NCI-H345 (cell line): ENCODE measurements around the gene CFAP20DC.
A peak's percentile ranks its signal among the peaks of the same experiment; 100 is the strongest.
"Not testable (repeated sequence)": the region's sequence is repeated elsewhere in the genome, so short reads cannot be mapped to it uniquely, and the experiment has no call there.

Experiments
- DNase-seq: peaks from one replicate; lab custom pipeline; 2025; lab: John Stamatoyannopoulos, UW

The CFAP20DC gene

GRCh38 chr3:59049671-59050331 is at the start of gene CFAP20DC:
Gene CFAP20DC, minus strand, starts transcription at chr3:59050025. Its CDS starts 394 bp downstream, at chr3:59049631.
- peak; percentile 93 for DNase-seq

GRCh38 chr3:59098516-59098915 is 48.7 kb upstream of the CFAP20DC start:
- not testable (repeated sequence) for DNase-seq

- DNase-seq: no peak
Observed at GRCh38 chr3:59094446-59094845, 44.6 kb upstream of the CFAP20DC start.

- DNase-seq: no peak
Observed at GRCh38 chr3:59093521-59093920, 43.7 kb upstream of the CFAP20DC start.

GRCh38 chr3:59088761-59089160 is 38.9 kb upstream of the CFAP20DC start:
- no peak for DNase-seq

GRCh38 chr3:59085976-59086375 is 36.2 kb upstream of the CFAP20DC start:
- DNase-seq: no peak

GRCh38 chr3:59084583-59084982 is 34.8 kb upstream of the CFAP20DC start:
- DNase-seq: no peak

GRCh38 chr3:59082106-59082505 is 32.3 kb upstream of the CFAP20DC start:
- no peak for DNase-seq

- no peak for DNase-seq
Observed at GRCh38 chr3:59081071-59081470, 31.2 kb upstream of the CFAP20DC start.

- DNase-seq: no peak
Observed at GRCh38 chr3:59079962-59080361, 30.1 kb upstream of the CFAP20DC start.

- DNase-seq: no peak
Observed at GRCh38 chr3:59074764-59075163, 24.9 kb upstream of the CFAP20DC start.

GRCh38 chr3:59072681-59073080 is 22.9 kb upstream of the CFAP20DC start:
- no peak for DNase-seq

- no peak for DNase-seq
Observed at GRCh38 chr3:59069838-59070237, 20.0 kb upstream of the CFAP20DC start.

- DNase-seq: no peak
Observed at GRCh38 chr3:59065240-59065639, 15.4 kb upstream of the CFAP20DC start.

GRCh38 chr3:59064728-59065127 is 14.9 kb upstream of the CFAP20DC start:
- no peak for DNase-seq

GRCh38 chr3:59064276-59064675 is 14.5 kb upstream of the CFAP20DC start:
- DNase-seq: no peak

- no peak for DNase-seq
Observed at GRCh38 chr3:59056706-59057105, 6.9 kb upstream of the CFAP20DC start.

GRCh38 chr3:59052803-59053411 is 3.1 kb upstream of the CFAP20DC start:
- peak; percentile 19 for DNase-seq

- DNase-seq: not testable (repeated sequence)
Observed at GRCh38 chr3:59050811-59051414, 1.1 kb upstream of the CFAP20DC start.

- peak; percentile 32 for DNase-seq
Observed at GRCh38 chr3:59046839-59047238, 3.0 kb downstream of the CFAP20DC start.

- peak; percentile 94 for DNase-seq
Observed at GRCh38 chr3:59043391-59043790, 6.4 kb downstream of the CFAP20DC start.

GRCh38 chr3:59040902-59041301 is 8.9 kb downstream of the CFAP20DC start:
- no peak for DNase-seq

GRCh38 chr3:59027607-59028006 is 22.2 kb downstream of the CFAP20DC start:
- DNase-seq: no peak
